C4-2B (cell line): ENCODE measurements around the gene OSBPL10.

ENCODE experiments used
- H3K27ac ChIP-seq: fragments of 450-650 bp; 2 replicates; pipeline ENCODE4 v1.5.1; 2017
- ZFX ChIP-seq: fragments of 450-650 bp; IDR thresholded peaks from 2 replicates; pipeline ENCODE4 v1.6.1; 2017
- TF ChIP-seq, protein P1 (sequence below): fragments of 450-650 bp; conservative IDR thresholded peaks from 2 replicates; pipeline ENCODE4 v1.5.1; 2017; ENCODE audit warnings: mild to moderate bottlenecking

OSBPL10 gene

DNA sequence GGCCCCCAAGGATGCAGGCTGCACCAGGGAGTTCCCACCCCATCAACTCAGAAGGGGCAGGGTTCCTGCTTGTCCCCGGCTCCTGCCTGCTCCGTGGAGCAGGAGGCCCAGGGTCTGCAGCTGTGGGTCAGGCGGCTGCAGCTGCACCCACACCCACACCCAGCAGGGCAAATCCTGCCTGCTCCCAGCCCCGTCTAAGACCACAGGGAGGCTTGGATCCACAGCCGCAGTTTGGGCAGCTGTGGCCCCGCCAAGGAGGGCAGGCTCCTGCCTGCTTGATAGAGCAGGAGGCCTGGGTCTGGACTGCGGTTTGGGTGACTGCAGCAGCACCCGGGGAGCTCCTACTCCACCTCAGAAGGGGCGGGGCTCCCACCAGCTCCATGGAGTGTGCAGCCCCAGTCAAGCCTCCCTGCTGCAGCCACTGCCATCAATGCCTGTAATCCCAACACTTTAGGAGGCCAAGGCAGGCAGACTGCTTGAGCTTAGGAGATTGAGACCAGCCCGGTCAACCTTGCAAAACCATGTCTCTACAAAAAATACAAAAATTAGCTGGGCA, 163.6 kb downstream of the OSBPL10 start:
- no peak for TF ChIP-seq ZFX
- TF ChIP-seq, protein P1, sequence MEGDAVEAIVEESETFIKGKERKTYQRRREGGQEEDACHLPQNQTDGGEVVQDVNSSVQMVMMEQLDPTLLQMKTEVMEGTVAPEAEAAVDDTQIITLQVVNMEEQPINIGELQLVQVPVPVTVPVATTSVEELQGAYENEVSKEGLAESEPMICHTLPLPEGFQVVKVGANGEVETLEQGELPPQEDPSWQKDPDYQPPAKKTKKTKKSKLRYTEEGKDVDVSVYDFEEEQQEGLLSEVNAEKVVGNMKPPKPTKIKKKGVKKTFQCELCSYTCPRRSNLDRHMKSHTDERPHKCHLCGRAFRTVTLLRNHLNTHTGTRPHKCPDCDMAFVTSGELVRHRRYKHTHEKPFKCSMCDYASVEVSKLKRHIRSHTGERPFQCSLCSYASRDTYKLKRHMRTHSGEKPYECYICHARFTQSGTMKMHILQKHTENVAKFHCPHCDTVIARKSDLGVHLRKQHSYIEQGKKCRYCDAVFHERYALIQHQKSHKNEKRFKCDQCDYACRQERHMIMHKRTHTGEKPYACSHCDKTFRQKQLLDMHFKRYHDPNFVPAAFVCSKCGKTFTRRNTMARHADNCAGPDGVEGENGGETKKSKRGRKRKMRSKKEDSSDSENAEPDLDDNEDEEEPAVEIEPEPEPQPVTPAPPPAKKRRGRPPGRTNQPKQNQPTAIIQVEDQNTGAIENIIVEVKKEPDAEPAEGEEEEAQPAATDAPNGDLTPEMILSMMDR = no peak

DNA sequence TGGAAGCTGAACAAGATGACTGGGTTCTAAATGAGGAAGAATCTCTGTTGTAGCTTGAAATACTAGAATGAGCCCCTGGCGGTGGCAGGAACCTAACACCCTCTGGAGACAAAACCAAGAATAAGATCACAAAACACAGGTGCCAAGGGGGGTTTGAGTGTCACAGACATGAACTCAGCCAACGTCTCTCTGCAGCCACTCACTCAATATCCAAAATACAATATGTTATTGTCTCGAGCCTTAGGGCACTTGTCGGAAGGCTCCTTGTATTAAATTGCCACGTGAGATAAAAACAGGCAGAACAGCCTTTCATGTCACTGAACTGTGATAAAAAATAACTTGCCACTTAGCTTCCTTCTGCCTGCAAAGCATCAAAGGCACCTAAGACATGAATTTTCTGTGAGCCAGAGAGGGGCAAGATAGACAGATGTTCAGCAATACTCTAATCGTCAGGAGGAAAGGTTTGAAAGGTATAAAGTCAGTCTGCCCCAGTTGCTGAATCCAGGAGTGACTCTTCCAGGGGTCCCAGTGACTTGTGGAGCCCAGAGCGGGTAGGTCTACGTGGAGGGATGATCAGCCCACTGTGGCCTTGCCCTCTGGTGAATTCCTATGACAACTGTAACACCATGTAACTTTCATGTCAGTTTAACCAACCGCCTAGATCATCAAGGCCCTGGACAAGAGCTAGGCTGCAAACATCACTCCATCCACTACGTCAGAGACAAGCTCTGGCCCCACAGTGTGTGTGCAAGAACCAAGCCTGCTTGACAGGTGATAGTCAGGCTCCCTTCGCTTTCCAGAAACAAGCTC, 165.2 kb downstream of the OSBPL10 start:
- no peak overlapping the region for H3K27ac ChIP-seq

More for the DNA sequence above, 163.6 kb downstream of the OSBPL10 start:
- no peak overlapping the region for H3K27ac ChIP-seq

DNA sequence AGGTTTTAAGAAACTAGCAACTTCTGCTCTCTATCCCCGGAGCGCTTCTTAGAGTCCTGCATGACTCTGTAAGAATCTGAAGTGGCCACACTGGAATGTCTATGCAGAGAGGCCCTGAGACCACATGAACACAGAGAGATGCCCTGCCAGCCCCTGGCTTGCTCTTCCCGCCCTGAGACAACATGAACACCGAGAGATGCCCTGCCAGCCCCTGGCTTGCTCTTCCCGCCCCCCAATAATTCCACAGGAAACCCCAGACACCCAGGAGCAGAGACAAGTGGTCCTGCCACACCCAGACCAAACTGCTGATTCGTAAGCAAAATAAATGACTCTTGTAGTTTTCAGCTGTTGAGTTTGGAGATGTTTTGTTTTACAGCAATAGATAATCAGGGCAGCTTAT, 166.1 kb downstream of the OSBPL10 start:
- H3K27ac ChIP-seq = no peak overlapping the region
- TF ChIP-seq, protein P1 = no peak
- no peak for TF ChIP-seq ZFX

More for the DNA sequence above, 165.2 kb downstream of the OSBPL10 start:
- TF ChIP-seq, protein P1 = no peak
- no peak for TF ChIP-seq ZFX

DNA sequence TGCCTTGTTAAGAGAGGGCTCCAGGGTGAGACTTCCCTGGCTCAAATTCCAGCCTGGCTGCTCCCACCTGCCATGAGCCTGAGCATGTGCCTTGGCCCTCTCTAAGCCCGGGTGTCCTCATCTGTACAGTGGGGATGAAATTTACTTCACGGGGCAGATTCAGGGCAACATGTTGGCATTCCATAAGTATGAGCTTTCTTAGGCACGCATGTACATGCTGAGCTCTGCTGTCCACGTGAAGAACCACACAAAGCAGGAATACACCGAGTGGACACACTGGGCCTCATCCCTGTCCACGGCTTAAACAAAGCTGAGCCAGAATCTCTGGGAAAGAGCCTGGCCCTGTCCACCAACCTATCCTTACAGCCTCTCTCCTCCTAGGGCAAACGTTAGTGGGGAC, 167.4 kb downstream of the OSBPL10 start:
- TF ChIP-seq, protein P1 = no peak
- no peak for TF ChIP-seq ZFX
- H3K27ac ChIP-seq = no peak overlapping the region

DNA sequence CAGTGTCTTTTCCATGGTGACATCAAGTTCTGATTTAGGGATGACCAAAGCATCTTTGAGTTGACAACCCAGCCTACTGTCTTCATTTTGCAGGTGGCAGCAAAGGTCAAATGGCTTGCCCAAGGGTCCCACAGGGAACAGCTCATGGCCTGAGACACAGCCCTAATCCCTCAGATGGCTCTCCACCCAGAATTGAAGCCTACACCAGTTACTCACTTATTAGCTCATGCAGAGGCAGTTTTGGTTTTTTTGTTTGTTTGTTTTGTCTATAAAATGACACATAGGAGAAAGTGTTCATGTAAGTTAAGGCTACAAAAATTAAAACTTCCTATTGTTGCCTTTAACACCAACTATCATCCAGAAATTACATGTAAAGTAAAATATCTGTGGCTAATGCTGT, 167.9 kb downstream of the OSBPL10 start:
- no peak overlapping the region for H3K27ac ChIP-seq
- no peak for TF ChIP-seq ZFX
- TF ChIP-seq, protein P1 = no peak

DNA sequence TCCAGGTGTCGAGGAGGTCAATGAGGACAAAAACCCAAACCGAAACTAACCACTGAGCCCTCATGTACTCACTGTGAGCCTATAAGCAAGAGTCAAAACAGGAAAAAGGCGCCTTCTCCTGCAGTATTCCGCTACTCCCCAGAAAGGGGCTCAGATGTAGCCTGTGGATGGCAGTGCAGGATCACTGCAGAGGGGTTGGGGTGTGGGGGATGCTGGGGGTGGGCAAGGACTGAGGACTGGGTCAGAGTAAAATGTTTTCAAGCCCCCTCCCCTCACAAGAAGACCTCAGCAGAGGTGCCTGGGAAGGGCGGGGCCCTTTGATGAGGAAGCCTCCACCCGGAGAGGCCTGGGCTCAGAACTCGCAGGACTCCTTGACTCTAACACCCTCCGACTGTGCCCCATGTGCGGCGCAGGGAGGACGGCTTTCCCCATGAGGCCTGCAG, 170.1 kb downstream of the OSBPL10 start:
- TF ChIP-seq ZFX = no peak
- TF ChIP-seq, protein P1 = no peak
- no peak overlapping the region for H3K27ac ChIP-seq

DNA sequence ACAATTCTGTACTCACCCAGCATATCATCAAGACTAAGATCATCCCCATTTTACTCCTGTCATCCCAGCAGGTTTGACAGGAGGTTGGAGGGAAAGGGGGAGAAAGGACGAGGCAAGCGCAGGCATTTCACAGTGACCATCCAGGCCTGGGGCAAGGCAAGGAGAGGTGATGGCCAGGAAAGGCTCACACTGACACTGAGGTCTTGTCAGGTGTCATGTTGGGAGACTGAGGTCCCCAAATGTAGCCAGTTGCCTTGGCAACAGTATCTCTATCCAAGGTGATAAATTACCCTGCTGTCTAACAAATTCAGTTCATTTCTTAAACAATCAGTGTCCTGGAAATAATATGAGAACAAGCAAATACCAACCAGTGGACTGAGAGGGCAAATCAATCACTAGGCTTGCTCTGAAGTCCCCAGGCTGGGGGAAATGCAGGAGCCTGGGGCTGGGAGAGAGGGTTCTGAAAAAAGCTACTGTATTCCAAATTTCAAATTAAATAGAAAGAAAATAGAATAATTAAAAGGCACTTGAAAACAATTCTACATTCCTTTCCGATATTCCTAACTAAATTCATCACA, 172.8 kb downstream of the OSBPL10 start:
- H3K27ac ChIP-seq = no peak overlapping the region
- TF ChIP-seq ZFX = no peak
- TF ChIP-seq, protein P1 = no peak
